IMR-90 (cell line): ENCODE results near the gene CTSL. TPM values are rescaled to one million over a fixed set of nuclear protein-coding genes. Genes with fewer than 3 reads are reported as not detected.

Experiments
- ATAC-seq: fragments of 200-7000 bp; cut with Tn5 transposase; 2 replicates; pipeline ENCODE4 v1.9.1; 2020; ENCODE audit warnings: low read depth, mild to moderate bottlenecking, moderate library complexity
- BruUV-seq: library from RNA; stranded (reverse); fragments of 400-500 nt; replicated peaks from 2 replicates; lab custom pipeline; 2021; lab: Mats Ljungman, UMichigan
- CTCF ChIA-PET: fragments of 300-600 bp; formaldehyde crosslinking; extraction: SDS; loops from one replicate; lab custom pipeline; 2021; ENCODE audit warnings: antibody characterized with exemption; lab: Yijun Ruan, JAX
- POLR2A ChIA-PET: fragments of 300-600 bp; sonication (Branson Sonifier 250); formaldehyde crosslinking; loops from one replicate; lab custom pipeline; 2022; ENCODE audit warnings: antibody characterized with exemption; ENCODE audit not compliant: unreplicated experiment; lab: Charles Lee
- DNase-seq: peaks from one replicate; pipeline ENCODE4 v3.0.0; 2013
- H2AFZ ChIP-seq: replicated peaks from 2 replicates; pipeline ENCODE3; 2013; ENCODE audit warnings: low read length, mild to moderate bottlenecking; ENCODE audit not compliant: poor library complexity
- H2AK5ac ChIP-seq: 2 replicates; pipeline ENCODE4 v1.6.1; 2013; ENCODE audit warnings: low read depth, low read length, inconsistent platforms
- H2AK9ac ChIP-seq: replicated peaks from 2 replicates; pipeline ENCODE3; 2013; ENCODE audit warnings: mild to moderate bottlenecking, low read depth, low read length, moderate library complexity; ENCODE audit not compliant: poor library complexity
- H2BK120ac ChIP-seq: 2 replicates; pipeline ENCODE4 v1.6.1; 2013; ENCODE audit warnings: low read depth, low read length, inconsistent platforms
- H2BK15ac ChIP-seq: 3 replicates; pipeline ENCODE4 v1.6.1; 2013; ENCODE audit warnings: low read depth, low read length, inconsistent platforms
- H2BK20ac ChIP-seq: 2 replicates; pipeline ENCODE4 v1.6.1; 2013; ENCODE audit warnings: low read depth, mild to moderate bottlenecking, inconsistent platforms, low read length, moderate library complexity
- H2BK5ac ChIP-seq: 2 replicates; pipeline ENCODE4 v1.6.1; 2013; ENCODE audit warnings: mild to moderate bottlenecking, low read depth, low read length, inconsistent platforms; ENCODE audit not compliant: poor library complexity, severe bottlenecking
- H3K14ac ChIP-seq: replicated peaks from 2 replicates; pipeline ENCODE4 v1.6.1; 2013; ENCODE audit warnings: low read depth, low read length, inconsistent platforms
- H3K18ac ChIP-seq: 2 replicates; pipeline ENCODE4 v1.6.1; 2013; ENCODE audit warnings: low read depth, low read length, control low read depth
- H3K23ac ChIP-seq: 2 replicates; pipeline ENCODE4 v1.6.1; 2013; ENCODE audit warnings: low read depth, low read length, inconsistent platforms
- H3K27ac ChIP-seq: 2 replicates; pipeline ENCODE4 v1.5.1; 2013; ENCODE audit warnings: mild to moderate bottlenecking, control low read depth, low read length; ENCODE audit not compliant: insufficient read depth
- H3K27me3 ChIP-seq: 2 replicates; pipeline ENCODE4 v1.6.1; 2013; ENCODE audit warnings: low read length; ENCODE audit not compliant: control insufficient read depth, insufficient read depth
- H3K36me3 ChIP-seq: 2 replicates; pipeline ENCODE4 v1.6.1; 2013; ENCODE audit warnings: low read length, mixed read lengths; ENCODE audit not compliant: control insufficient read depth, insufficient read depth
- H3K4ac ChIP-seq: 2 replicates; pipeline ENCODE4 v1.6.1; 2013; ENCODE audit warnings: low read depth, low read length, inconsistent platforms
- H3K4me1 ChIP-seq: 2 replicates; pipeline ENCODE4 v1.6.1; 2013; ENCODE audit warnings: low read length, mixed read lengths; ENCODE audit not compliant: control insufficient read depth, insufficient read depth
- H3K4me2 ChIP-seq: 2 replicates; pipeline ENCODE4 v1.6.1; 2013; ENCODE audit warnings: low read depth, mild to moderate bottlenecking, control low read depth, low read length, moderate library complexity
- H3K4me3 ChIP-seq: 2 replicates; pipeline ENCODE4 v1.5.1; 2013; ENCODE audit warnings: low read depth, mild to moderate bottlenecking, control low read depth, low read length, moderate library complexity; ENCODE audit not compliant: insufficient read depth
- H3K56ac ChIP-seq: 2 replicates; pipeline ENCODE4 v1.6.1; 2013; ENCODE audit warnings: low read length, inconsistent platforms; ENCODE audit not compliant: insufficient read depth; ENCODE audit errors: extremely low read depth
- H3K79me1 ChIP-seq, 2 experiments: 2 replicates each; pipeline ENCODE4 v1.6.1; 2013; ENCODE audit warnings: low read length in 2 of 2, inconsistent platforms in 1 of 2, low read depth in 1 of 2
- H3K9ac ChIP-seq: 2 replicates; pipeline ENCODE4 v1.6.1; 2013; ENCODE audit warnings: low read depth, low read length, control low read depth
- H3K9me1 ChIP-seq: 2 replicates; pipeline ENCODE4 v1.6.1; 2013; ENCODE audit warnings: low read length, inconsistent platforms; ENCODE audit not compliant: insufficient read depth
- H3K9me3 ChIP-seq: 2 replicates; pipeline ENCODE4 v1.6.1; 2013; ENCODE audit warnings: low read length; ENCODE audit not compliant: control insufficient read depth, insufficient read depth
- H4K20me1 ChIP-seq: 2 replicates; pipeline ENCODE4 v1.6.1; 2013; ENCODE audit warnings: low read length, inconsistent platforms; ENCODE audit not compliant: insufficient read depth
- H4K5ac ChIP-seq: 2 replicates; pipeline ENCODE4 v1.6.1; 2013; ENCODE audit warnings: mild to moderate bottlenecking, low read depth, low read length, control low read depth
- H4K8ac ChIP-seq, 2 experiments: 2 replicates each; pipeline ENCODE4 v1.6.1; 2013; ENCODE audit warnings: low read depth in 2 of 2, low read length in 2 of 2, control low read depth in 1 of 2, inconsistent platforms in 1 of 2
- H4K91ac ChIP-seq: 2 replicates; pipeline ENCODE4 v1.6.1; 2013; ENCODE audit warnings: low read depth, low read length, inconsistent platforms; ENCODE audit not compliant: insufficient read depth
- MAFK ChIP-seq: IDR thresholded peaks from 2 replicates; pipeline ENCODE4 v1.6.1; 2012; ENCODE audit warnings: low read depth, low read length, improper control_type of control experiment
- RAD21 ChIP-seq: IDR thresholded peaks from 2 replicates; pipeline ENCODE4 v1.6.1; 2012; ENCODE audit warnings: low read length, improper control_type of control experiment
- WGBS, 2 experiments: methylation state at CpG; one replicate each; pipeline versions ENCODE4 v1.1.5 to v1.1.7; 2013; ENCODE audit warnings: missing lambda C conversion rate in 2 of 2; ENCODE audit not compliant: insufficient read length in 1 of 2; ENCODE audit errors: extremely low coverage in 2 of 2; 5-methylcytosine and 5-hydroxymethylcytosine counted together
- dilution Hi-C: fragments of 300-500 bp; cut with HindIII; formaldehyde crosslinking; loops from one replicate; pipeline ENCODE4 v1.14.3; 2018; ENCODE audit warnings: low sequenced_read_pairs; ENCODE audit not compliant: unreplicated experiment
- in situ Hi-C: fragments of 300-500 bp; cut with MboI; formaldehyde crosslinking; loops from 3 replicates; pipeline ENCODE4 v1.14.3; 2019; ENCODE audit warnings: low sequenced_read_pairs, inconsistent platforms, mixed read lengths
- intact Hi-C: fragments of 100-400 bp; cut with micrococcal nuclease; formaldehyde crosslinking; loops from 2 replicates; pipeline ENCODE4 v1.10.0; 2022
- polyA plus RNA-seq, 3 experiments: library from polyadenylated mRNA; depleted of rRNA; stranded (reverse); fragments of >200 nt; gene quantifications; 2 replicates each; pipeline ENCODE4 v1.2.3, GENCODE V29; 2012; ENCODE audit warnings: low replicate concordance in 1 of 3
- total RNA-seq: library from RNA; depleted of rRNA; stranded (reverse); fragments of >200 nt; gene quantifications from 2 replicates; pipeline ENCODE4 v1.2.3, GENCODE V29; 2012

The CTSL gene
- total and polyA plus RNA-seq, 2 of the 4 experiments (the other 2 are of a cell fraction) = 57.0 to 112 TPM

GRCh38 chr9:87708546-87708945, 17.4 kb upstream of the CTSL start:
- H2AK5ac ChIP-seq = no peak overlapping the region
- H3K18ac ChIP-seq = no peak overlapping the region
- H2AFZ ChIP-seq = no peak overlapping the region
- in situ Hi-C loops (loop anchor here (25.0 kb wide), 1 partner anchor 854 kb away; no protein-coding TSS in a partner anchor), intact Hi-C loops (no loop called here), dilution Hi-C loops (no loop called here)
- H3K4me2 ChIP-seq = no peak overlapping the region
- no peak overlapping the region for H3K56ac ChIP-seq
- ATAC-seq (no peak), DNase-seq (no peak)
- H3K4me3 ChIP-seq = no peak overlapping the region
- H4K91ac ChIP-seq = no peak overlapping the region
- no peak overlapping the region for H3K14ac ChIP-seq
- H3K36me3 ChIP-seq = no peaks in the 10 kb centered on the region
- no peak overlapping the region for H2BK15ac ChIP-seq
- no peak overlapping the region for H2BK120ac ChIP-seq
- TF ChIP-seq MAFK (no peak), RAD21 (no peak)
- H2AK9ac ChIP-seq = no peak overlapping the region
- H3K9ac ChIP-seq = no peak overlapping the region
- no peak overlapping the region for H2BK5ac ChIP-seq
- H3K4me1 ChIP-seq = peaks cover 13% of the 10 kb centered on the region
- H3K9me1 ChIP-seq = peaks cover 16% of the 10 kb centered on the region
- CTCF ChIA-PET = interaction anchor here (0.6 kb wide), 1 partner anchor 1387 kb away, joined by 5 read pairs; no protein-coding TSS in a partner anchor
- POLR2A ChIA-PET = no interaction called here
- no peaks in the 10 kb centered on the region for H3K27me3 ChIP-seq
- H3K27ac ChIP-seq = no peak overlapping the region
- no peak overlapping the region for H3K23ac ChIP-seq
- H3K4ac ChIP-seq = no peak overlapping the region
- H4K5ac ChIP-seq = no peak overlapping the region
- BruUV-seq = no TSS peak
- peaks cover 0 to 6% of the 10 kb centered on the region in 2 experiments; a peak in 2 of 4 replicates for H3K79me1 ChIP-seq
- H2BK20ac ChIP-seq = no peak overlapping the region
- H4K20me1 ChIP-seq = no peaks in the 10 kb centered on the region
- no peak overlapping the region for H4K8ac ChIP-seq
- no peaks in the 10 kb centered on the region for H3K9me3 ChIP-seq
- WGBS, 2 experiments = no CpG with 5 or more reads among the region's 5 CpGs
